HG02623 (cell line): Measurements from ENCODE around the gene ABLIM3.

ENCODE experiments used
- ATAC-seq: cut with Tn5 transposase; IDR thresholded peaks from one replicate; pipeline ENCODE4 v1.9.1; 2021; ENCODE audit warnings: moderate library complexity; ENCODE audit not compliant: unreplicated experiment

The ABLIM3 gene

DNA sequence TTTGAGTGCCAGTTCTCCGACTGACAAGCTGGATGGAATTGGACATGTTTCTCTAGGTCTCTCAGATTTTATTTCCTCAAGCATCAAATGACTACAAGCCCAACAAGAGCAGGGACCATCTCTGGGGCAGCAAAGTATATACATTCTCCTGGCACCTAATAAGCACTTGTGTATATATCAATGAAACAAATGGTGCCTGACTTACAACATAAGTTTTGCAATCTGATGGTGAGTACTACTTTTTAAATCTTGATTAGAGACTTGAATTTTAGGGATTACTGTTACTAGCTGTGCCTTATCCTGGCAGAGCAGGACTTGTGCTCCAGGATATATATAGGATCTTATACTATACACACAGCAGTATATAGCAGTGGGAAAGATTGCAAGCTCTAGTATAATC, 8.8 kb upstream of the ABLIM3 start:
- no peak for ATAC-seq

DNA sequence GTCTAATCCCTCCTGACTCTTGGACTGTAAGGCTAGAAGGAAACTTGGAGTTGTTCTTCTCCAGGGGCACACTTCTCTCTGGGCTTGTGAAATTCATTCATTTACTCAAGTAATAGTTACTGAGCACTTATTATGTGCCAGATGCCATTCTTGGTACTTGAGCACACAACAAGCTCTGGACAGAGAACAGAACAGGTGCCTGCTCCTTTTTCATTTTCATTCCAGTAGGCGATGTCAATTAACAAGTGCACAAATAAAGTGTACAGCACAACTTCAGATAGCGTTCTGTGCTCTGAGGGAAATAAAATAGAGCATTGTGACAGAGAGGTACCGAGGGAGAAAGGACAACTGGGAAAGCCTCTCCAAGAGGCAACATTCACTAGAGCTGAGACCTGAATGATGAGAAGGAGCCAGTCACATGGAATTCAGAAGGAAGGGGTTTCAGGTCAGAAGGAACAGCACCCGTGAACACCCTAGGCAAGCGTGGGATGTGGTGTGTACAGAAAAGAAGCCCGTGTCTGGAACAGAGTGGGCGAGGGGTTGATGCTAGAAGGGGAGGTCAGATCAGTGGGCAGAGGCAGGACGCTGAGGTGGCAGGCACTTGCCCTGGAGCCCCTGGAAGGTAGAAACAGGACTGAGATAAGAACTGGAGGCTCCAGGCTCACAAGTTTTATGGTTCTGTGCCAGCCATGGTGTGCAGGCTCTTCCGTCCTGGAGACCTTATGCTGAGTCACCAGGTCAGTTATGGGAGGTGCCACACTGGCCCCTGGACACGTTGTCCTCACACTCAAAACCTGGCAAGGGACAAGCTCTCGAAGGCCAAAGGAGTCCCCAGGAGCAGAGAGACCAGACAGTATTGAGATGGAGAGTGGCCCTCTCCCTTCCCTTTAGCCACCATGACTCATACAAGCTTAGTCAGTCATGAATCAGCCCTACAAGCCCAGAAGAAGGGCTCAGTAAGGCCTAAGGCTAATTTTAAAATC, 7.2 kb upstream of the ABLIM3 start:
- no peak for ATAC-seq

DNA sequence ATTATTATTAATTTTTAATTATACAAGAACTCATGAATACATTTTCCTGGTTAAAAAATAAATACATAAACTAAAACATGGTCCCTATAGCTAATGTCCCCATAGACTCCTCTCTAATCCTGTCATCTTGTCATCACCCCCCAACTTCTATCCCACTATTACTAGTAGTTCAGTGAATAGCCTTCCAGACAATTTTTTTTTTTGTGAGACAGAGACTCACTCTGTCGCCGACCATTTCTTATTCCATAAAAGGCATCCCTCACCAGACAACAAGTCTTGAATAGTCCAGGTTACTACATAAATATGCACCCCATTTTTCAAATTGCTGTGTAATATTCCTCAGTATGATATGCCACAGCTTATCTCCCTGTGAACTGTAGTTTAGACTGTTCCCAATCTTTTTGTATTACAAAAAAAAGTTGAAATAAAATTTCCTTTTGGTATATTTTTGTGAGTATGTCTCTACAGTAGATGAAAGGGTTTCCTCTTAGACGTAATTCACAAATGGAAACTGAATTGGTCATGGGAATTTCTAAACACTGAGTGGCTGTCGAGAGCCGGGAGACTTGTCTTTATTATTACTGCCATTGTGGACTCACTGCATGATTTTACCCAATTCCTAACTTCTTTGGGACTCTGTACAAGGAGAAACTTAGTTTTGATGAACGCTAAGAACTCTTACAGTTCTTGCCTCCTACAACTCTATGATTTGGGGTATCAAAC, 6.4 kb upstream of the ABLIM3 start:
- ATAC-seq: no peak

DNA sequence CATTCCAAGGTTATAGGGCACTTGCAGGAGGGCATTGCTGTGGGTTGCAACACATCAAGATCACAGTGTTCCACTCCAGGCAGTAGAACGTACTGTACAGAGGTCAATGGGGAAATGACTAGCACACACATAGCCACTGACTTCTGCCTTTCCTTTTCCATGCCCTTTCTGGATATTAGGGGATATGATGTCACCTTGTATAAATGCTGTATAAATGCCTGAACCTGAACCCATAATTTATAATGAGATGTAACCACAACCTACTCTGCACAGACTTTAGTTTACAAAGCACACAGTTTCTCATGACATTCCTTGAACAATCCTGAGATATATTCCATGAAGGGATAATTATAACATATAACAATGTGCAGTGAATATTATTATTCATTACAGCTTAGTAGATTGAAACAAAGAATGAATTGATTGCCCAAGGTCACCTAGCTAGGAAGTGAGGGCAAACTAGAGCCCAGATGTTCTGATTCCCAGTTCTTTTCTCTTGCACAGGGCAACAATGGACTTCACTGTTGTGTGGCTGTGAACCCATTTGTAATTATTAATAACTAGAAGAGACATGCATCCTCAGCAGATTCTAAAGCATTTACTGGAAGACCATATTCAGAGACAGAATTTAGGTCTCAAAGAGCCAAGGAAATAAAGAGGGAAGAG, 5.6 kb upstream of the ABLIM3 start:
- no peak for ATAC-seq

DNA sequence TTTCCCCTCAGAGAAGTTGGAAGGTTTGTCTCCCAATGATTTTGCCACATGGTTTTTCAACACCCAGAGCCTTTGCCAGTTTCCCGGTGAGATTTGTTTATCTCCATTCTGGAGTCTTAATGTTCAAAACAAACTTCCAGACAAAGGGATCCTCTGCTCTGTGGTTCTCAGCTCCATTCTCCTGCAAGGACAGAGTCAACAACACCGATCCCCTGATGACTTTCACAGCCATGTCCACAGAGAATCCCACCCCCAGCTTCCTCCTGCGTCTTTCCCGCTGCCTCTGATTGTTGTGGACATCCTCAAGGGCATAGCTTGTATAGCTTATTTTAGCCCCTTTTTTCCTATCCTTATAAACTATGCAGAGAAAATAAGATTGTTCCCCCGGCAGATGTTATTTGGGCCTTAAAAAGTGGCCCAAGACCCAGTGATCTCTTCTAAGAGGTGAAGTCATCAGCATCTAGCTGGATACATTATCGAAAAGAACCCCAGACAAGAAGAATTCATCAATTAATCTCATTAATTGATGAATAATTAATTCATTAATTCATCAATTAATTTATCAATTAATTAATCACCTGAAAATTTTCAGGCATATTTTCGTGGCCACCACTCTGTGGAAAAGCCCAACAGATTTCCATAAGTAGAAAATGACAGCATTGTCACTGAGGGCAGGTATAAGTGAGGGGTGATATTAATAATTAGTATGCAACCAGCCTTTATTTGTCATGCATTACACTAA, 2.9 kb upstream of the ABLIM3 start:
- no peak for ATAC-seq

DNA sequence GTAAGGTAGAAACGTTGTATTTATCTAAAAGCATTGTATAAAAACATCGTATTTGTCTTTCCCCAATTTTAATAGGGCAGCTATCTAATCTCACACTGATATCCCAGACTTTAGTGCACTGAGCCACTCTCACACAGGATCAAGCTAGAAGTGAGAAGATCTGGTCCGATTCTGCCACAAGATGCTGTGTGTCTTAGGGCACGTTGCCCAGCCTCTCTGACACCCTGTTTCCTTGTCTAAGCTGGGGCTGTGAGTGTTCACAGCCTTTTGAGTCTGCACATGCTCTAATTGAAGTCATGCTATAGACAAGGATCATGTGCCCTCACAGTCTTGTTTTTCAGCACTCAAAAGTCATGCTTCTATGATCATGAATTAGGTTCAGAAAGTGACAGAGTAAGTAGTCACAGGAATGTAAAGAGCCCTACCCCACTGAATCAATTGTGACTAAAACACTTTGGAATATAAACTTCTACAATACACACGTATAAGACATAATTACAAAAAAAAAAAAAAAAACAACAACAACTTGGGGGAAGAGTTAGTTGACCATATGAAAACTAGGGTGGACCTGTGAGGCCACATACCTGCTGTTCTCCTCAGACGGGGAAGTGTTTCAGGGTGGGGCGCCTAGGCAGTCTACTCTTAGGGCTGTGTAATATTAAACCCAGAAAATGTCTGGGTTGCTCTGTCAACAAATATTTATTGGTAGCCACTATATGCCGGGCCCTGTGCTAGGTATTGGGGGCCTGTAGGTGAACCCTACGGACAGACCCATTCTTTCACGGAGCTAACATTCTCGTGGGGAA, 893 bp upstream of the ABLIM3 start:
- no peak for ATAC-seq

DNA sequence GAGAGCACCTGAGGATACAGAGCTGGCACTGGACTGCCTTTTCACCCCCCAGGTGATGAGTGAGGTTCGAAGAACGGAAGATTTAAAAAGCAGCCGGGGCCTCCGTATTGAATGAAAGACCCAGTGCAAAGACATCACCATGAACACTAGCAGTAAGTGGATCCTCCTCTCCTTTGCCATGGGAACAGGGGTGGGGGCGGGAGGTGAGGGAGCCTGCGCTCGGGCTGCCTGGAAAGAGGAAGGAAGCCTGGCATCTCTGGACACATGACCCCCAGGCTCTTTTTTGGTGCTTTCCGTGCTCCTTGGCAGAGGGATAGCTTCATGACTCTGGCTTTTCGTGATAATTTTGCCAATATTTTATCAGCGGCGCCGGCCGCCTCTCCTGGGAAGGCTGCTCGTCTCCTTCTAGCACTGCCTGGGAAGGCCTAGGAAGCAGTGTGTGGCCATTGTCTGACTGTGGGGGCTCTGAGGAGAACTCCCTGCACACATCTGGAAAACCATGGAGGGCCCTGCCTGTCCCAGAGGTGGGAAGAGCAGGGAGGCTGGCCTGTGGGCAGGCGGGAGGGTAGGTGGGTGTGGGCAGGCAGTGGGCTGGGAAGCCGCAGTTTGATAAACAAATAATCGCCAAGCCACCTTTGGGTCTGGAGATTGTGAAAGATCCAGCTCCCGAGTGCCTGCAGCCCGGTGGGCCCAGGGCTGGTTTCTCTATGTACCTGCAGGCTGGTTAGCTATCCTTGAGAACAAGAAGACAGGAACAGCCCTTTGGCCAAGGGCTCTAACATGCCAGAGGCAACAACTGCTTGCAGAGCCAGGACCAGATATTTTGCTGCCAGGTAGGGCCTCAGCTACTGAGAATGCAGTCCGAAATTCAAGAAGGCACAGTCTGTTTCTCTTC, 911 bp downstream of the ABLIM3 start:
- no peak for ATAC-seq

DNA sequence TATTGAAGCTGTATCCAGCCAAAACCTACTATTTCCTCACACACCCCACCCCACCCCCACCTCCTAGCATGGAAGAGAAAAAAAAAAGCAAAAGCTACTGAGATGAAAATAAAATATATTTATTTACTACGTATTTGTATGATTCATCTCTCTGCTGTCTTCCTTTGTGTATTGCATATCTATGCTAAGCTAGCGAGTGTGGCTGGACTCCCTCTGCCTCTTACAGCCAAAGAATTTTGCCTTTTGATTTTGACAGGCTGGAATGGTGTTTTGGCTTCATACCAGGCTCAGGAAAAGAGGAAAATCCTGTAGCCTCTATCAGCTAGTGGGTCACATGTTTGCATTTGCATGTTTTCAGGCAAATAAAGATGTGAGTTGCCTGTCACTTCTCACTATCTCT, 2.2 kb downstream of the ABLIM3 start:
- ATAC-seq: no peak

DNA sequence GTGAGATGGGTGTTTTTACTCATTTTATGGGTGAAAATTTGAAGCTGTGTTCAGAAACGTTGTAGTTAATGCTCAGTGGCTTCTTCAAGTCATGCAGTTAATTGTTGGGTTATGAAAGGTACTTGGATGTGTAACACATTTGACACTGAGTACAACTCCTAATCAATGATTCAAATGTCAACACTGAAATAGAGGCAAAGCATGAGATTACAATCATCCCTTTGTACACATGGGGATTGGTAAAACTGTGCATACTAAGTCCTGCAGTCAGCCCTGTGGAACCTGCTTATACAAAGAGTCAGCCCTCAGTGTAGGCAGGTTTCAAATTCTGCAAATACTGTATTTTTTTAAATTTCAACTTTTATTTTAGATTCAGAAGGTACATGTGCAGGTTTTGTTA, 3.3 kb downstream of the ABLIM3 start:
- ATAC-seq: no peak

DNA sequence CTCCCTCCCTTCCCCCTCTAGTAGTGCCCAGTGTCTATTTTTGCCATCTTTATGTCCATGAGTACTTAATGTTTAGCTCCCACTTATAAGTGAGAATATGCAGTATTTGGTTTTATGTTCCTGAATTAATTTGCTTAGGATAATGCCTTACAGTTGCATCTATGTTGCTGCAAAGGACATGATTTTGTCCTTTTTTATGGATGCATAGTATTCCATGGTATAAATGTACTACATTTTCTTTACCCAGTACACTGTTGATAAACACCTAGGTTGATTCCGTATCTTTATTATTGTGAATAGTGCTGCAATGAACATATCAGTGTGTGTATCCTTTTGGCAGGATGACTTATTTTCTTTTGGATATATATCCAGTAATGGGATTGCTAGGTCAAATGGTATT, 3.8 kb downstream of the ABLIM3 start:
- no peak for ATAC-seq

DNA sequence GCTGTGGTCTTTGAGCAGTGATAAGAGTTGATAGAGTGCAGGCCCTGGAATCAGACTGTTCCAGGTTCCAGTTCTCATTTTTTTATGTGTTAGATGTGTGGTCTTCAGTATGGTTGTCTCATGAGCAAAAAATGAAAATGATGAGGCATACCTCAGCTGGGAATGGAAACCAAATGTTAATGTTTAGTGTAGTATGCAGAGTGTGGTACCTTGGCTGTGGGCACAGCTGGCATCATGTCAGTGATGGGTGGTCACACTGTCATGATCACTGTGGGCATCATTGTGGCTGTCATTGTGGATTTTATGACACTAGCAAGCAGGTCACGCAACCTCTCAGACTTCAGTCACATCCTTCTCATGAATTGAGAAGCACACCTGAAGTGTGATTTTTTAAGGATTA, 6.4 kb downstream of the ABLIM3 start:
- ATAC-seq: no peak

DNA sequence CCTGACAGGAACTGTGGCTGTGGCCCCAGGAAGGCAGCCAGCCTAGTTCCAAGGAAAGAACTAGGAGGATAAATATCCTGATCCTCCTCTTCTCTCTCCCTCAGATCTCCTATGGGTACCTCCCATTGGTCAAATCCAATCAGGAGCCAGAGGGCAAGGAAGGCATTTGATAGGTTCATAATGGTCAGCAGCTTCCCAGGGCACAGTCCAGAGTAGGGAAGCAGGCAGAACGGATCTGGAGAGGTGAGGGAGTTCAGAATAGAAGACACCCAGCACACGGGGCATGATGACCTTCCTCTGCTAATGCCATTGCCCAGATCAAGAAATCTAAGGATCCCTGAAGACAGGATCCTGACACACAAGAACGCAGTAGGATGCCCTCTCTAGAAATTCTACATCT, 8.6 kb downstream of the ABLIM3 start:
- no peak for ATAC-seq

DNA sequence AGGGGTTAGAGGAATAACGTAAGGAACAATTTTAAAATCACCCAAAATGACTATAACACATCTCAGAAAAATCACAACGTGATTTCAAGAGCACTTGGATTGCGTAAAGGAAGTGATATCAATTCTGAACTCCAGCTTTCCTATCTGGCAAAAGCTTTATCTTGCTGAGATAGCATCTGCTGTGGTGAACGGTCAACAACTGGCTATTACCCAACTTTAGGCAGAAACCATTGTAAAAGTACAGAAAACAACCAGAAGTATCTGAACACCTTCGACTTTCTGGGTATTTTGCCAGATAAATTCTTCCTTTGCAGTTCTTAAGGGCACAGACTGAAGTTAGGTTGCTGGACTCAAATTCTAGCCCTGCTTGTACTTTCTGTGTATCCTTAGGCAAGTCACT, 9.2 kb downstream of the ABLIM3 start:
- no peak for ATAC-seq

DNA sequence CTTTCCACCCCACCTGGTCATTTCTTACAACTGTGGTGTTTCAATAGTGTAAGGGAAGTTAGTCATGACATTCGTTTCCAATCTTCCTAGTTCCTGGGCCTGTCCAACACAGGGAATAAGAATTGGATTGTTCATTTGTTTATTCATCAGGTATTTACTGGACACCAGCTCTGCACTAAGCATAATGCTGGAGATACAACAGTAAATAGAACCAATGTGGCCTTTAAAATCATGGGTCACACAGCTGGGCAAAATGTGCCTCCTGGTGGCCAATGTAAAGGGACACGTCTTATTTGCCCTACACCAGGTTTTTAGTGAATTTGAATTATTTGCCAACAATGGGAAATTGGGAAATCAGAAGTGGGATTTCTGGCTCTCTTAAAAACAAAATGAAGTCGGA, 10.4 kb downstream of the ABLIM3 start:
- no peak for ATAC-seq

DNA sequence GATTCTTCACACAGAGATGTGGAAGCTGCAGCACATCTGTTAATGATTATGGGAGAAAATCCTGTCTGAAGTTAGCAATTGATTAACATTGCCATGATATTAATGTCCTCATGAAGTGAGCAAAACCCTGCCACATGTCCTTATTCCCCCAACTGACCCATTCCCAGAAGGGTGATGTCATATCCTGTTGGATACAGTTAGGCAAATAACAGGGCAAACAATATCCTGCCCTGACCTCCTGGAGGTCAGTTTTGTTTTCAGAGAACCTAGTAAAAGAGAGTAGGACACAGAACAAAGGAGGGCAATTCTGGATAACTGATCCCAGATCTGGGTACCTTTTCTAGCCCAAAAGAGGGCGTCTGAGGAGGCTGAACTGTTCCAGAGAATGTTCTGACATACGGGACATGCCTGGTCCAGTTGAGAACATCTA, 11.0 kb downstream of the ABLIM3 start:
- no peak for ATAC-seq

DNA sequence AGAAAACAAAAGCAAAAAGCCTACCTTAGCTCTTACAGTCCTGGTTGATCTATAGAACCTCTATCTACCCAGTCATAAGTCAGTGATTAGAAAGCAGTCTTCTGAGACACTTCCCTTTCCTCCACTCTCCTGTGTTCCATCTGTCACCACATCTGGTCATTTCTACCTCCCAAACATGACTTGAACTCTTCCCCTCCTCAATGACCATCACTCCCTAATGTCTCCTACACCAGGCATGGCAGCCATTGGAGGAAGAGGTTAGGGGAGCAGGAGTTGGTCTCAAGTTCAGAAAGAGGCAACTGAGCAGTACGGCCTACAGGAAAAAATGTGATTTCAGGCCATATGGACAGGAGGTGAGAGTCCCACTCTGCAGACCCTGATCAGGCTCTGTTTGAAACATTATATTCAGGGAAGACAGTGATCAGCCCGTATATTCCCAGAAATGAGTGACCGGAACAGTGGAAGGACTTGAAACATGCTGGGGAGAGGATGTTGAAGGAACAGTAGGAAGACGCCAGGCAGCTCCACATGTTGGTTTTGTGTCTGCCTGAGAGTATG, 12.0 kb downstream of the ABLIM3 start:
- no peak for ATAC-seq

DNA sequence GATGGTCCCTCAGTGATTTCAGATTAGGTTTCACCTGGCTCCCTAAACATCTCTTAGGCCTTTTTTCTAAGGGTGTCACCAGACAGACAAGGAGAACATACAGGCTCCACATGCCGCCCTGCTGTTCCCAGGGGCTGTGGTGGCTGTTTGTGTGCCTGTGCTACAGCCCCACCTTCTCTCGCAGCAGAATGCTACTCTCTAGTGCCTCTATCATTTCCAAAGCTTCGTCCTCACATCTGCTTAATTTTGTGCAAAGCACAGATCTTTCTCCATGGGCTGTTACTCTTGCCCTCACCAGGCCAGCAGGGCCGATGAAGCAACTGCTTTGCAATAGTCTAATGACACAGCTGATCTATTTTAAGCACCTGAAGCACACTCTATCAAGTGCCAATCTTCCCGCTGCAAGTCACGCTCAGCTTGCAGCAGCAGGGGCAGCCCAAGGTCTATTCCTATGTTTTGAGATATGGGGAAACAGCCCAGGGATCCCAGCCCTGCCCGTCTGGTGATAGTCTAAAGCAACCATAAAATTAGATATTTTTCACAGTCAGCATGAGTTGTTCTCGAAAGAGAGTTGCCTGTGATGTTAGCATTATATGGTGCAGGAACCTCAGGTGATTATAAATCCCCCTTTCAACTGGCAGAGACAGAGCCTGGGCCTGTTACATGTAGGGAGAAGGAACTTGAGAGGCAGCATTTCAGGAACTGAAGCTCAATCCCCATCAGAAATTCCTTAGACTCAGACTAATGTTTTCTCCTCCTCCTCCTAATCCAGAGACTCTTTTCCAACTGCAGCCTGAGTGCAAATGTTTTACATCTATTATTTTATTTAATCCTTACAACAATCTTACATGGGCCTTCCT, 12.7 kb downstream of the ABLIM3 start:
- ATAC-seq: no peak

DNA sequence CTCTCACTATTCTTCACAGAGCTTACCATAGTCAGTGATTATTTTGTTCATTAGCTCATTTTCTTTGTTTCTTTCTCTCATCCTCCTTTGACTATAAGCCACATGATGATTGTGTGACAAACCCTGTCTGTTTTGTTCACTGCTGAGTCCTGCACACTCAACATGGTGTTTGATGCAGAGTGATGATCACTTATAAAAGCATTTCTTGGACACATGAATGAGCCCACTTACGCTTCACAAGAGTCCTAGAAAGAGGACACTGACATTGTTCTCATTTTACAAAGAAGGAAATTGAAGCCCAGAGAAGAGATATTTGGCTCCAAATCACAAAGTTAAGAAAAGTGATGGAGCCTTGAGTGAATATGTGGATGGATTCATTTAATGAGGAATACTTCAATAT, 13.4 kb downstream of the ABLIM3 start:
- no peak for ATAC-seq
